Limb (tissue), 2 donors: Measurements from ENCODE around the gene CDC25B.
"Not testable (repeated sequence)": the region's sequence is repeated elsewhere in the genome, so short reads cannot be mapped to it uniquely, and the experiment has no call there.

Experiments
- DNase-seq, 2 donors: peaks; one replicate each; pipeline ENCODE4 v3.0.0-alpha.2; 2016; ENCODE audit errors: extremely low spot score in 2 of 2

Gene CDC25B

GRCh38 chr20:3784216-3784853 lies 11.8 kb upstream of the CDC25B start:
- DNase-seq: peak in 1 of 2 donors; percentile 34

GRCh38 chr20:3784863-3785239 lies 11.3 kb upstream of the CDC25B start:
- no peak for DNase-seq

- peak in 1 of 2 donors; percentile 53 for DNase-seq
Measured at GRCh38 chr20:3785240-3786125, 10.6 kb upstream of the CDC25B start.

- DNase-seq: peak; percentile 28 to 76
Measured at GRCh38 chr20:3786126-3786484, 10.0 kb upstream of the CDC25B start.

- DNase-seq: peak; percentile 91 to 96
Measured at GRCh38 chr20:3786665-3787323, 9.3 kb upstream of the CDC25B start, which contains the start of gene CENPB. TSS of gene CENPB (minus strand) at chr20:3786740. CDS start at chr20:3786483, 257 bp downstream.

GRCh38 chr20:3787324-3788014 lies 8.6 kb upstream of the CDC25B start:
- DNase-seq: no peak

GRCh38 chr20:3788685-3789155 lies 7.4 kb upstream of the CDC25B start:
- DNase-seq: no peak

GRCh38 chr20:3789201-3789600 lies 6.9 kb upstream of the CDC25B start:
- DNase-seq: not testable (repeated sequence)

- DNase-seq: not testable (repeated sequence)
Measured at GRCh38 chr20:3794168-3794567, 1.9 kb upstream of the CDC25B start.

GRCh38 chr20:3794701-3795420 lies 1.2 kb upstream of the CDC25B start:
- DNase-seq: peak in 1 of 2 donors; percentile 24

- no peak for DNase-seq
Measured at GRCh38 chr20:3796477-3797225, 541 bp downstream of the CDC25B start.

GRCh38 chr20:3797226-3797545 lies 1.1 kb downstream of the CDC25B start:
- DNase-seq: peak in 1 of 2 donors; percentile 36

- DNase-seq: no peak
Measured at GRCh38 chr20:3797592-3798372, 1.7 kb downstream of the CDC25B start.

- peak in 1 of 2 donors; percentile 27 for DNase-seq
Measured at GRCh38 chr20:3798373-3798768, 2.3 kb downstream of the CDC25B start.

GRCh38 chr20:3798908-3799248 lies 2.8 kb downstream of the CDC25B start:
- DNase-seq: peak; percentile 25 to 53

- DNase-seq: no peak
Measured at GRCh38 chr20:3800256-3800877, 4.3 kb downstream of the CDC25B start.

GRCh38 chr20:3800878-3801260 lies 4.8 kb downstream of the CDC25B start:
- no peak for DNase-seq

GRCh38 chr20:3801299-3801698 lies 5.2 kb downstream of the CDC25B start:
- DNase-seq: no peak

GRCh38 chr20:3801846-3802245 lies 5.7 kb downstream of the CDC25B start:
- DNase-seq: no peak
